Activated naive CD8-positive, alpha-beta T cell (primary cell): ENCODE measurements around the gene CBX1.

ENCODE experiments used
- H3K27ac Mint-ChIP-seq: one replicate; pipeline ENCODE4 v1.8.0; 2021; ENCODE audit warnings: mixed read lengths
- H3K27me3 Mint-ChIP-seq: one replicate; pipeline ENCODE4 v1.8.0; 2021; ENCODE audit warnings: mixed read lengths
- H3K36me3 Mint-ChIP-seq: one replicate; pipeline ENCODE4 v1.8.0; 2021; ENCODE audit warnings: mixed read lengths
- H3K4me1 Mint-ChIP-seq: one replicate; pipeline ENCODE4 v1.8.0; 2021; ENCODE audit warnings: low read depth, mixed read lengths
- H3K4me3 Mint-ChIP-seq: one replicate; pipeline ENCODE4 v1.8.0; 2021; ENCODE audit warnings: mild to moderate bottlenecking, mixed read lengths
- H3K9me3 Mint-ChIP-seq: one replicate; pipeline ENCODE4 v1.8.0; 2021; ENCODE audit warnings: low read depth, mixed read lengths

The CBX1 gene

GRCh38 chr17:48054238-48055185 lies 46.8 kb downstream of the CBX1 start:
- Mint-ChIP-seq H3K4me1 (peaks cover 55% of the 10 kb centered on the region), H3K9me3 (no peaks in the 10 kb centered on the region), H3K4me3 (peak overlapping the region; percentile 57), H3K27me3 (no peaks in the 10 kb centered on the region), H3K27ac (peak overlapping the region; percentile 97), H3K36me3 (peaks cover 11% of the 10 kb centered on the region)

GRCh38 chr17:48053758-48054237 lies 47.5 kb downstream of the CBX1 start:
- H3K9me3 Mint-ChIP-seq: no peaks in the 10 kb centered on the region
- peaks cover 11% of the 10 kb centered on the region for H3K36me3 Mint-ChIP-seq
- H3K4me1 Mint-ChIP-seq: peaks cover 62% of the 10 kb centered on the region
- peak overlapping the region; percentile 58 for H3K27ac Mint-ChIP-seq
- H3K27me3 Mint-ChIP-seq: no peaks in the 10 kb centered on the region
- no peak overlapping the region for H3K4me3 Mint-ChIP-seq

GRCh38 chr17:48052956-48053757 lies 48.1 kb downstream of the CBX1 start:
- H3K27ac Mint-ChIP-seq: peak overlapping the region; percentile 75
- peak overlapping the region; percentile 42 for H3K4me3 Mint-ChIP-seq
- peaks cover 63% of the 10 kb centered on the region for H3K4me1 Mint-ChIP-seq
- H3K27me3 Mint-ChIP-seq: no peaks in the 10 kb centered on the region
- peaks cover 11% of the 10 kb centered on the region for H3K36me3 Mint-ChIP-seq
- H3K9me3 Mint-ChIP-seq: no peaks in the 10 kb centered on the region

GRCh38 chr17:48051706-48052486 lies 49.4 kb downstream of the CBX1 start:
- peak overlapping the region; percentile 42 for H3K4me3 Mint-ChIP-seq
- peaks cover 11% of the 10 kb centered on the region for H3K36me3 Mint-ChIP-seq
- no peaks in the 10 kb centered on the region for H3K9me3 Mint-ChIP-seq
- peak overlapping the region; percentile 28 for H3K27ac Mint-ChIP-seq
- H3K4me1 Mint-ChIP-seq: peaks cover 64% of the 10 kb centered on the region
- H3K27me3 Mint-ChIP-seq: no peaks in the 10 kb centered on the region

- Mint-ChIP-seq H3K36me3 (peaks cover 8% of the 10 kb centered on the region), H3K27me3 (no peaks in the 10 kb centered on the region), H3K4me3 (peak overlapping the region; percentile 42), H3K27ac (no peak overlapping the region), H3K4me1 (peaks cover 68% of the 10 kb centered on the region), H3K9me3 (no peaks in the 10 kb centered on the region)
These were observed 50.0 kb downstream of the CBX1 start for GRCh38 chr17:48051283-48051682.

GRCh38 chr17:48048384-48049126 lies 52.7 kb downstream of the CBX1 start:
- H3K9me3 Mint-ChIP-seq: no peaks in the 10 kb centered on the region
- peaks cover 7% of the 10 kb centered on the region for H3K36me3 Mint-ChIP-seq
- H3K4me3 Mint-ChIP-seq: peak overlapping the region; percentile 98
- H3K27me3 Mint-ChIP-seq: no peaks in the 10 kb centered on the region
- peak overlapping the region; percentile 100 for H3K27ac Mint-ChIP-seq
- H3K4me1 Mint-ChIP-seq: peaks cover 56% of the 10 kb centered on the region

GRCh38 chr17:48047741-48048383 lies 53.4 kb downstream of the CBX1 start, which contains the start of gene NFE2L1:
Gene NFE2L1 (plus strand): TSS chr17:48048359. CDS start chr17:48051119, 2,760 bp downstream.
- Mint-ChIP-seq H3K36me3 (peaks cover 7% of the 10 kb centered on the region), H3K27me3 (no peaks in the 10 kb centered on the region)

GRCh38 chr17:48047113-48047740 lies 54.1 kb downstream of the CBX1 start:
- peaks cover 7% of the 10 kb centered on the region for H3K36me3 Mint-ChIP-seq

More at GRCh38 chr17:48047741-48048383, 53.4 kb downstream of the CBX1 start, which contains the start of gene NFE2L1:
- peaks cover 52% of the 10 kb centered on the region for H3K4me1 Mint-ChIP-seq
- peak within 1 kb of the TSS; percentile 98 for H3K4me3 Mint-ChIP-seq
- no peaks in the 10 kb centered on the region for H3K9me3 Mint-ChIP-seq
- peak within 1 kb of the TSS; percentile 100 for H3K27ac Mint-ChIP-seq

GRCh38 chr17:48046296-48046695 lies 55.0 kb downstream of the CBX1 start:
- H3K27me3 Mint-ChIP-seq: no peaks in the 10 kb centered on the region
- H3K27ac Mint-ChIP-seq: peak overlapping the region; percentile 100
- H3K4me3 Mint-ChIP-seq: peak overlapping the region; percentile 98
- peaks cover 36% of the 10 kb centered on the region for H3K4me1 Mint-ChIP-seq
- no peaks in the 10 kb centered on the region for H3K9me3 Mint-ChIP-seq
- peaks cover 7% of the 10 kb centered on the region for H3K36me3 Mint-ChIP-seq

More at GRCh38 chr17:48047113-48047740, 54.1 kb downstream of the CBX1 start:
- no peaks in the 10 kb centered on the region for H3K9me3 Mint-ChIP-seq
- H3K4me1 Mint-ChIP-seq: peaks cover 45% of the 10 kb centered on the region
- no peaks in the 10 kb centered on the region for H3K27me3 Mint-ChIP-seq
- H3K27ac Mint-ChIP-seq: peak overlapping the region; percentile 100
- H3K4me3 Mint-ChIP-seq: peak overlapping the region; percentile 98

- Mint-ChIP-seq H3K27me3 (no peaks in the 10 kb centered on the region), H3K9me3 (no peaks in the 10 kb centered on the region), H3K36me3 (peaks cover 3% of the 10 kb centered on the region), H3K4me1 (peaks cover 31% of the 10 kb centered on the region), H3K4me3 (peak overlapping the region; percentile 46), H3K27ac (peak overlapping the region; percentile 41)
These were observed 55.8 kb downstream of the CBX1 start for GRCh38 chr17:48045316-48046001.

- Mint-ChIP-seq H3K4me3 (no peak overlapping the region), H3K27me3 (no peaks in the 10 kb centered on the region), H3K27ac (no peak overlapping the region), H3K36me3 (peaks cover 2% of the 10 kb centered on the region), H3K9me3 (no peaks in the 10 kb centered on the region), H3K4me1 (peaks cover 24% of the 10 kb centered on the region)
These were observed 56.4 kb downstream of the CBX1 start for GRCh38 chr17:48044851-48045250.

GRCh38 chr17:48043176-48043575 lies 58.1 kb downstream of the CBX1 start:
- peaks cover 5% of the 10 kb centered on the region for H3K27me3 Mint-ChIP-seq
- H3K4me1 Mint-ChIP-seq: peaks cover 18% of the 10 kb centered on the region
- no peak overlapping the region for H3K4me3 Mint-ChIP-seq
- no peak overlapping the region for H3K27ac Mint-ChIP-seq
- H3K9me3 Mint-ChIP-seq: no peaks in the 10 kb centered on the region
- peaks cover 2% of the 10 kb centered on the region for H3K36me3 Mint-ChIP-seq
